Measurements from ENCODE around the gene CASZ1. TPM values are rescaled to one million over a fixed set of nuclear protein-coding genes. Genes with fewer than 3 reads are reported as not detected.

CASZ1 gene
- total RNA-seq, 3 donors from 2014 or later (not counting 1 experiment from before 2014, with no cell fraction given), result 55.9 to 83.0 (median 70.6) TPM

- no peaks in the 10 kb centered on the region for H3K9me3 ChIP-seq (ENCODE audit: control insufficient read depth, insufficient read depth, low read length)
- Mint-ChIP-seq H3K27ac (no peak overlapping the region), H3K9me3 (no peaks in the 10 kb centered on the region), H3K36me3 (no peaks in the 10 kb centered on the region), H3K4me3 (no peak overlapping the region), H3K4me1 (no peaks in the 10 kb centered on the region), H3K27me3 (ENCODE audit: low read depth in 2 of 2) (no peaks in the 10 kb centered on the region)
- no peaks in the 10 kb centered on the region for H3K27me3 ChIP-seq (ENCODE audit: control insufficient read depth, insufficient read depth, low read length)
- no peak for ATAC-seq
- intact Hi-C loops (cut with micrococcal nuclease), result no loop called here
- TF ChIP-seq CTCF (IDR thresholded peaks at IDR 0.05), result no peak
- no peaks in the 10 kb centered on the region for H3K4me1 ChIP-seq (ENCODE audit: control insufficient read depth, insufficient read depth, low read length)
- H3K27ac ChIP-seq (ENCODE audit: low read length), result no peak overlapping the region
- DNase-seq, result no peak
- WGBS (ENCODE audit: insufficient coverage), result 94% methylated on average over 9 of the region's 9 CpGs
- no peaks in the 10 kb centered on the region for H3K36me3 ChIP-seq (ENCODE audit: control insufficient read depth, insufficient read depth, low read length)
- no peak overlapping the region for H3K4me3 ChIP-seq (ENCODE audit: low read length)
Measured at GRCh38 chr1:10777749-10778574, 18.5 kb downstream of the CASZ1 start.

- DNase-seq (no peak), ATAC-seq (no peak)
- Mint-ChIP-seq H3K36me3 (no peaks in the 10 kb centered on the region), H3K4me3 (no peak overlapping the region), H3K27me3 (ENCODE audit: low read depth in 2 of 2) (peaks cover 0 to 4% of the 10 kb centered on the region in 2 donors), H3K27ac (no peak overlapping the region), H3K4me1 (no peaks in the 10 kb centered on the region), H3K9me3 (no peaks in the 10 kb centered on the region)
- no peak for TF ChIP-seq CTCF (IDR thresholded peaks at IDR 0.05)
- WGBS (ENCODE audit: insufficient coverage), result 90% methylated on average over 14 of the region's 14 CpGs
- H3K27ac ChIP-seq (ENCODE audit: low read length), result no peak overlapping the region
- H3K9me3 ChIP-seq (ENCODE audit: control insufficient read depth, insufficient read depth, low read length), result no peaks in the 10 kb centered on the region
- H3K27me3 ChIP-seq (ENCODE audit: control insufficient read depth, insufficient read depth, low read length), result no peaks in the 10 kb centered on the region
- no peaks in the 10 kb centered on the region for H3K4me1 ChIP-seq (ENCODE audit: control insufficient read depth, insufficient read depth, low read length)
- H3K4me3 ChIP-seq (ENCODE audit: low read length), result no peak overlapping the region
- no peaks in the 10 kb centered on the region for H3K36me3 ChIP-seq (ENCODE audit: control insufficient read depth, insufficient read depth, low read length)
- intact Hi-C loops (cut with micrococcal nuclease), result no loop called here
Measured at GRCh38 chr1:10776190-10776905, 20.1 kb downstream of the CASZ1 start.

GRCh38 chr1:10775763-10776162, 20.7 kb downstream of the CASZ1 start:
- no peaks in the 10 kb centered on the region for H3K9me3 ChIP-seq (ENCODE audit: control insufficient read depth, insufficient read depth, low read length)
- Mint-ChIP-seq H3K27ac (no peak overlapping the region), H3K27me3 (ENCODE audit: low read depth in 2 of 2) (peaks cover 0 to 4% of the 10 kb centered on the region in 2 donors), H3K9me3 (no peaks in the 10 kb centered on the region), H3K4me3 (no peak overlapping the region), H3K36me3 (no peaks in the 10 kb centered on the region), H3K4me1 (no peaks in the 10 kb centered on the region)
- DNase-seq (no peak), ATAC-seq (no peak)
- TF ChIP-seq CTCF (IDR thresholded peaks at IDR 0.05), result no peak
- H3K4me1 ChIP-seq (ENCODE audit: control insufficient read depth, insufficient read depth, low read length), result no peaks in the 10 kb centered on the region
- intact Hi-C loops (cut with micrococcal nuclease), result no loop called here
- no peaks in the 10 kb centered on the region for H3K36me3 ChIP-seq (ENCODE audit: control insufficient read depth, insufficient read depth, low read length)
- H3K27me3 ChIP-seq (ENCODE audit: control insufficient read depth, insufficient read depth, low read length), result no peaks in the 10 kb centered on the region
- no peak overlapping the region for H3K4me3 ChIP-seq (ENCODE audit: low read length)
- H3K27ac ChIP-seq (ENCODE audit: low read length), result no peak overlapping the region
- 77% methylated on average over 9 of the region's 9 CpGs for WGBS (ENCODE audit: insufficient coverage)
